Activated CD8-positive, alpha-beta memory T cell treated with anti-CD3 and anti-CD28 coated beads, Interleukin-2, amount 50 U/mL, for 24 hours (primary cell): ENCODE results near the gene KCNT1.

Experiments used
- DNase-seq: peaks from one replicate; pipeline ENCODE4 v3.0.0-alpha.2; 2020; ENCODE audit errors: extremely low read depth

KCNT1 gene

DNA sequence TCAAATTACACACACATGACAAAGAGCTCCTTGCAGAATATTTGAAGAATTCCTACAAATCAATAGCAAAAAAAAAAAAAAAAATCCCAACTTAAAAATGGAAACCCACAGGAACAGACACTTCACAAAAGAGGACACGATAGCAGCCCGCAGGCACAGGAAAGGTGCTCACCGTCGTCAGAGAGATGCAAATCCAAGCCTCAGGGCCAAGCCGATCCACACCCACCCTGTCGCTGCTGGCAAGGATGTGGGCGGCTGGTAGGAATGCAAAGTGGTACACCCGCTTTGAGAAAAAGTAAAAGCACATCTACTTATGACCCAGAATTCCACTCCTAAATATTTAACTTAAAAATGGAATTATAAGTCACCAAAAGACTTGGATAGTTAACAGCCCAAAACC is 28.0 kb upstream of the KCNT1 start:
- DNase-seq, result no peak

DNA sequence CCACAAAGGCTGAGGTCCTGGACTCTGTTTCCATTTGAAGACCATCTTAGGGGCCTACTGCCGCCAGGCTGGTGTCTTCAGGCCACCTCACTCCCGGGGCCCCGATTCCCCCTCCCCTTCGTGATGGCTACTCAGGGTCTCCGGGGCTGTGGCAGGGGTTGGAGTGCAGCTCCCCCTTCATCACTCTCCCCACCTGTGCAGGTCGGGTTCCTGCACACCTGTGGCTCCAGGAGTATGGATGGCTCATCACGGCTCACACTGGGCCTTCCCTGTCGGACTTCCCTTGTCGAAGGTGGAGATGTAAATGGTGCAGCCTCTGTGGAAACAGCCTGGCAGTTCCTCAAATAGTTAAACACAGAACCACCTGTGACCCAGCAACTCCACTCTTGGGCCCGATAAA is 27.0 kb upstream of the KCNT1 start:
- no peak for DNase-seq

DNA sequence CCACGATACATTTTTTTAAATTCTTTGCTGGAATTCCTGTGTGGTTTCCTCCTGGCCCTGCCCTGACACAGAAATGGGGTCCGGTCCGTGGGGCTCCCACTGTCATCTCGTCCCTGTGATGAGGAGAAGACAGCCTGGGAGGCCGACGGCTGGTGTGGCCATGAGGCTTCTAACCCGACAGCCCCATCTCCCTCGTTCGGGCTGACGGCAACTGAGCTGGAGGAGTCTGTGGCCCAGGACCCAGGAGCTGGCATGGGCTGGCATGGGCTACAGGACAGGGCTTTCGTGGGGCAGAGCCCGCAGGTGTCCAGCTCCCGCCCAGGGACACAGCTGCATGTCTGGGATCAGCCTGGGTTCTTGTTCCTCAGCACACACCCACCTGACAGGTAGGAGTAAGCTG is 25.1 kb upstream of the KCNT1 start:
- no peak for DNase-seq

DNA sequence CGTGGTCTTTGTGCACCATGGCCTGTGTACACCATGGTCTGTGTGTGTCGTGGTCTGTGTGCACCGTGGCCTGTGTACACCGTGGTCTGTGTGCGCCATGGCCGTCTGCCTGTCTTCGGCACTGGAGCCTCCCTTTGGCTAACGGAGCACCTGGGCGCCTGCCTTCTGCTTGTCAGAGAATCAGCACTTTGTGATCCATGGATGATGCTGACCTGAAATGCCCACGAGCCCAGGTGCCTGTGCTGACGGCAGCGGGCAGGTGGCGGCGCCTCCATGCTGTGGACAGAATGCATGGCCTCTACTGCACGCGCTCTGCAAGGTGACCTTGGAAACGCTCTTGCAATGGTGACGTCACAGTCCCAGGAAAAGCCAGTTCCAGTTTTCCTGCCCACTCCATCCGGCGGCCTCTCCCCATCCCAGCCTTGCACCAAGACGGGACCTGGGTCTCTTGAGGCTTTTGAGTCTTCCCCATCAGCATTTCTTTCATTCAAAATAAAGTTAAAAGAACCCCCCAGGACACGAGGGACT is 24.3 kb upstream of the KCNT1 start:
- no peak for DNase-seq

DNA sequence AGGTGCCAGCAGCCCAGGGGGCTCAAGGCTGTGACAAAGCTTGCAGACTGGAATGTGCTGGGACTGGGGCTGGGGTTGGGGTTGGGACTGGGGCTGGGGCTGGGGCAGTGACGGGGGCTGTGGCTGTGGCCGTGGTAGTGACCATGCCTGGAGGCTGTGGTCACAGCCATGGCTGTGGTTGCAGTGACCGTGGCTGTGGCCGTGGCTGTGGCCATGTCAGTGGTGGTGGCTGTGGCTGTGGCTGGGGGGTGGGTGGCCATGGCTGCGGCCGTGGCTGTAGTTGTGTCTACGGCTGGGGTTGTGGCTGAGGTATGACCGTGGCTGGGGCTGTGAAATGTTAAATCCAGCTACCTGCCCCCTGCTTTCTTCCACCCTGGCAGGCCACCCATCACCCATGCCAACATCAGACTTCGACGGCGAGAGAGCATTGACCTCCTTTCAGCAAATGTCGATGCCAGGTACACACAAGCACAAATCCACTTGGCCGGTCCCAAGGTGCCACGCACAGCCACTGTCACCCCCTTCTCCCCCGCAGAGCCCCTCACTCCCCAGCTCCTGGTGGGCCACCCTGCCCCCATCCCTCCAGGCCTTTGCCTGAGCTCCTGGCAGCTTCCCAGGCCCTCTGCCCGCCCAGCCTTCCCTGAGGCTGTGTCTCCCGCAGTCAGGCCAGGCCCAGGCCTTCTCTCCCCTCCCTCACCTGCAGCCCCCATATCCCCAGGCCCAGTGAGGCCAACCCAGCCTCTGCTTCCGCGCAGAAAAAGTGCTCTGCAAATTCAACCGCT is 23.6 kb upstream of the KCNT1 start:
- no peak for DNase-seq

DNA sequence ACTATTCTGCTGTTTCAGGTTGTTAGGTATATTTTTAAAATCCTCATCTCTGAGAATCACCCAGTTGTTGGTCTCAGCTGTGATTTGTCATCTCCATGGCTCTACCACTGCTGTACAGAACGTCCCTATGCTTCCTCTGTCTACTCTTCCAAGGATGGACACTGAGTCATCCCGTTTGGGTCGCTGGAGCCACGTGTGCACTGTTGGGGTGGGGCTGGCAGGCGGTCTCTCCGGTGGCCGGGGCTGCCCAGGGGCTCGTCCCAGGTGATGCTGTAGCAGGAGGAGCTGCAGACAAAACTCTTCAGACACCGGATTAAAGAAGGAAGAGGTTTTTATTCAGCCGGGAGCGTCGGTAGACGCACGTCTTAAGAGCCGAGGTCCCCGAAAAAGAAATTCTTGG is 21.9 kb upstream of the KCNT1 start:
- DNase-seq, result no peak

DNA sequence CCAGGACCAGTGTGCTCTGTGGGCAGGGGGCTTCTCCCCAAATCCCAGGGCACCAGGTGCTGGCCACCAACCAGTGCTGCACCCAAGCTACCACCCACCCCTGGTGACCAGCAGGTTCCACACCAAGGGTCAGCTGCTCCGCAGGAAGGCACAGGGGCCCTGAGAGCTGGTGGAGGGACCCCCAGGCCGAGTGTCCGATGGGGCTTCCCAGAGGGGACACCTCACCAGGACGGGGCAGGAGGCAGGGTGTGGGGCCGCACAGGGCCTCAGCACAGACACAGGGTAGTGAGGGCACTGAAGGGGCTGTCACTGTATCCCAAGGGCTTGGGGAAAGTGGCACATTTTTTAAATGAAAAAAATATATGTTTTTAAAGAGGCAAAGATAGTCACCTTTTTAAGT is 20.8 kb upstream of the KCNT1 start:
- DNase-seq, result no peak

DNA sequence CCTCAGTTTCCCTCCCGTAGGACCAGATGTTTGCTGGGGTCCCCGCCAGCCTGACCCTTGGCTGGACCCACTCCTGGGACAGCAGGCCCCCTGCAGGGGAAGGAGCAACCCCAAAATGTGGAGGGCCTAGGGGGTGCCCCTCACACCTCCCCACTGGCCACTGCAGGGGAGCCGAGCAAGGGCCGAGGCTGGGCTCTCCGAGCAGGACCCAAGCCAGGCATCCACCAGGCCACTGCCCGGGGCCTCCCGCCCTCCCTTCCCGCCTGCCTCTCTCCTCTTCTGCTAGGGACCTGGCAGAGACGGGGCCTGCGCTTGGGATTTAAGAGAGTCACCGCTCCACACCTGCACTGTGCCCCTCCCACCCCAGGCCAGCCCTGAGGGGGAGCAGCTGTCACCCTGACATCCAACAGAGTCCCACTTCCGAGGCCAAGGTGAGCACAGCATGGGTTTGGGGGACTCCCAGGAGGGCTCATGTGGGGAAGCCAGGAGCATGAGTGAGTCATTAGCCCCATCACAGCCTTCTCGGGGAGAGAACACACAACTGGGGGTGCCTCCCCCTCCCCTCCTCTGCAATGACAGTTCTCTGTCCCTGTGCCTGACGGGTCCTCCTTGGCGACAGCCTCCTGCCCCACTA is 18.5 kb upstream of the KCNT1 start:
- no peak for DNase-seq

DNA sequence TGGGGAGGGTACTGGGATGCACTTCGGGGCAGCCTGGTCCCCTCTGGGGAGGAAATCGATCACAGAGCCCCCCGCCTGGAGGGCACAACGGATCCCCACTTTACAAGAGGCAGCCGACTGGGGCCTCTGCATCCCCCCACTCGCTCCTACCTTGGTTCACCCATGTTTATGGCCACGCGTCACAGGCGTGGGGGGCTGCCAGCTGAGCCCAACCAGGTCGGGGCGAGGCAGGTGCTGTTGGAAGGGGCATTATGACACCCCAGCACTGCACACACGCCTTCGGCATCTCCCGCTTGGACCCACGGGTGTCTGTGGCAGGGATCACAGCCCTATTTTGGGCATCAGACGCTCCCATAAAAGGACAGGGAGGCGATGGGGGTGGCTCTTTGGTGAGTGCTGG is 17.3 kb upstream of the KCNT1 start:
- DNase-seq, result no peak

DNA sequence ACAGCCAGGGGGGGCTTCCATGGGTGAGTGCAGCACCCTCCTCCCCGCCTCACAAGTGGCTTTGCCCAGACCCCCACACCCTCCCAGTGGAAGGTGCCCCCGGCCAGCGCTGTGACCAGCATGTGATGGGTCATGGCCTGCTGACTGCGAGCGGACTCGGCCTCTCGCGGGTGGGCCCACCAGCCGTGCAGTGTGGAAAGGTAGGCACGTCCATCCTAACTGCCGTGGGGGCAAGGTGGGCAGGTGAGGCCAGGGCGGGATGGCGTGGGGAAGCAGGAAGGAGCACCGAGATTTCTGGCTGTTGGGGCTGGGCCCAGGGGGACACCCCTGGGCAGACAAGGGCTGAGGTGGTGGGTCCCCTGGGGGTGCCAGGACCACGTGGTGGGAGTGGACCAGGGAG is 14.8 kb upstream of the KCNT1 start:
- no peak for DNase-seq

DNA sequence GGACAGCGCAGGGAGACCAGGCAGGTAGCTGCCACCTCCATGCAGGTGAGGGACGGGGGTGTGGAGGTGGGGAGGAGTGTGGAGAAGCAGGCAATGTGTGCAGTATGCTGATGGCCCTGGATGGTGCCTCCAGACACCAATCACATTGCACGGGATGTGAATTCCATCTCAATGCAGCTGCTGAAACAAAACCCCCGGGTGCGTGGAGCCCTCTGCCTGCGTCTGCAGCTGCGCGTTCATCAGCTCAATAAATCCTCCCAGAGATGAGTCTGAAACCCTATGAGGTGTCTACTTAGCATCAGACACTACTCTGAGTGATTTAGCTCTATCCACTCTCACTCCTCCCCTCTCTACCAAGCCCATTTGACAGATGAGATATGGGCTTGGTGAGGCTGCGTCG is 13.0 kb upstream of the KCNT1 start:
- no peak for DNase-seq

DNA sequence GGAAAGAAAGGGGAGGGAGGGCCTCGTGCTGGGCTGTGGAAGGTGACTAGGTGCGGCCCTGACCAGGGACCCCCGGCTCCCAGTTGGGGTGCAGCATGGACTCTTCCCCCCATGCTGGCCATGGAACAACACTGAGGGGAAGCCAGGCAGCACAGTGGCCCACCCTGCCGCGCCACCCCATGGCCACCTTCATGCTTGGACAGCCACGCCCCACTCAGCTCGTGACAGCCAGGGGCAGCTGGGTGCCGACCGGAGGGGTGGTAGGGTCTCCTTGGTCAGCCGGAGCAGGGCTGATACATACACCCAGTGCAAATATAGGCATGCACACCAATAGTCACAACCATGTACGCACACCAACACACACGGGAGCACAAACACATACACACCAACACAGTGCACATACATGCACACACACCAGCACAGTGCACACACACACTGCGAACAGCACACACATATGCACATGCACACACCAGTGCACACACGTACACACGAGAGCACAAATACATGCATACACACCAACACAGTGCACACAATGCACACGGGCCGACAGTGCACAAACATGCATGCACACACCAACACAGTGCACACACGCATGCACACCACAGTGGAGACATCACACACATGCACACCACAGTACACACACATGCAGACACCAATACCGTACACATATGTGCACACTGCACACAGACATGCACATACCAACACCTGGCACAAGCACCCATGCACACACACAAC is 11.0 kb upstream of the KCNT1 start:
- DNase-seq, result no peak

DNA sequence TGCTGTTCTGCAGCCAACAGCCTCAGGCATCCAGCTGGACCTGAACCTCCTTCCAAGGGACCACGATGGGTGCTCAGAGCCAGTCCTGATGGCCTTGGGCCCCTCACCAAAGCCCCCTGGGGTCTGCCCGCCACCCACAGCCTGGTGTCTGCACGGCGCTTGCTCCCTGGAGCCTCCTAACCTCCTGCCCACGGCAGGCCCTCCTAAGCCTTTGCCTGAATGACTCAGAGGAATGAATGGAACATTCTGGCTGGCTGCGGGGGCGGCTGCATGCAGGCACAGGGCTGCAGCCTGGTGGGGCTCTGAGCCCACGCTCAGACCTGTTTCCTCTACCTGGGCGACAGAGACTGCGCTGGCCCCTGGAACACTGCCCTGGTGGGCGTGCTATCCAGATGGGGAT is 9.6 kb upstream of the KCNT1 start:
- DNase-seq, result no peak

DNA sequence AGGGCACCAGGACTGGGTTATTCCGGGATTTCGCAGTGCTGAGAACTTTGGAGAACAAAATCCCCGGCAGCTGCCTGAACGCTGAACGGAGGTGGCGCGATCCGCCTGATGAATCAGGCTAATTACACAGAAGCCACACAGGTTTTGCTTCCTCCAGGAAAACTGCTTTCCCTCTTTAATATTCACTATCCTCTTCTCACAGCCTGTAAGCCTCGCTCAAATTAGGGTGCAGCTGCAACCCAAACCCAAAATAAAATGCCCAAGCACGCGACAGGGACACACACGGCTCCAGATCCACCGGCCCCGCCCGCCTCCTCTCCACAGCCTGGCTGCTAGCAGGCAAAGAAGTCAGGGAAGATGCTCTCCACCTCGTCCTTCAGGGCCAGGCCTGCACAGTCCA is 8.7 kb upstream of the KCNT1 start:
- no peak for DNase-seq

DNA sequence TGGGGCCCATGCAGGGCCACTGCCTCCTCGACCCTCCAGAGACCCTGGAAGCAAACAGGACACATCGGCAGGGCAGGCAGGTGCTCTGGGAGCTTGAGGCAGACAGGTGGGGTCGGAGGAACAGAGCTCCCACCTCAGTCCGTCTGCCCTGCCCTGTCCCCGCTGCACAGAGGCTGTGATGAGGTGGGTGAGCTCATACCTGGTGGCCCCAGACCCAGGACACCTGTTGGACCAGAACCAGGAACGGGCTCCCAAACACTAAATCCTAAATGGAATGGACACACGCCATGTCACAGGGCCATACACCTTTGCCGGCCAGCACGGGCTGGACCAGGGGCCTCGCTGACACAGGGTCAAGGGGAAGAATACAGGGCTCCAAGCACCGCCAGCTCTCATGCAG is 8.2 kb upstream of the KCNT1 start:
- no peak for DNase-seq

DNA sequence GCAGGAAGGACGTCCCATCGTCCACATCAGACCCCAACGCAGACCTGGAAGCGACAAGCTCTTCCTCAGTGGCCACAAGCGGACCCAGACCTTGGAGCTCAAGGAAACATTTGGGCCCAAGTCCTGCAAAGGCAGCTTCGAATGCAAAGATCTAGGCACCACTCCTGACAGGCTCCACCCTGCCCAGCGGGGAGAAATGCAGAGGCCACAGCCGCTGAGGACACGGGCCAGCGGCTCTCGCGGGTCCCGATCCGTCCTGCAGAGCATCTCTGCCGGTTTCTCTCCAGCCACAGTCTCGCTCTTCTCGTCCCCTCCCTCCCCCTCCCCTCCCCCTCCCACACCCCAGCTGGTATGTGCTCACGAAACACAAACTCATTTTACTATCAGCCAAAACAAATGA is 7.6 kb upstream of the KCNT1 start:
- no peak for DNase-seq

DNA sequence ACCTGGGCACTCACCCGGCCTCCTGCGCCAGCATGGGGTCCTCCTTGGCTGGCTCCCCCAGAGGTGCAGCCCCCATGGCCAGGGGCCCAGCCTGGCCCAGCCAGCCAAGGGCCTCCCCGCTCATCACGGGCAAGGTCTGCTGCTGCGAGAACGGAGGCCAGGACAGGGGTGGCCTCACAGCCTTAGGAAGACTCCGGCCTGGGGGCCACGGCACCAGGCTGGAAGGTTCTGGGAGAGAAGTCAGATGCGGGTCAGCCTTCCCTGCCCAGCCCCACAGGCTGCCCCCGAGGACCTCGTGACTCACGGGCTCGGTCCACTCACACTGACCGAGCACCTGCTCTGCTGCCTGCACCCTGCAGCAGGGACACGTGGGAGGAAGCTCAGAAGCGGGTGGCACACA is 6.9 kb upstream of the KCNT1 start:
- DNase-seq, result no peak

DNA sequence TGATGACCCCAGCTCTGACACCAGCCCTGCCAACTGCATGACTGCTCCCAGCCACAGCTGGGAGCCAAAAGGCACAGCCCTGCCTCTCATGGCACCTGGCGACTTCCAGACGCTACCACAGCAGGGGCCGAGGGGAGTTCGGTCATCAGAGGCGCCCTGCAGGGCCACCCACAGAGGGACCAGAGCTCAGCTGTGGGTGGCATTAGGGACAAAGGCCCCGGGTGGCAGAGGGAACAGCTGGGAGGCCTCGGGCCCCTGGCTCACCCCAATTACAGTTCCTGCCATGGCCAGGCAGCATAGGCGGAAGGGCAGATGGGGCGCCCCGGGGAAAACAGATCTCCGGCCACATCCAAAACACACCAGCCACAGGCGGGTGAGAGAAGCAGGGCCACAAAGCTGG is 6.3 kb upstream of the KCNT1 start:
- DNase-seq, result no peak

DNA sequence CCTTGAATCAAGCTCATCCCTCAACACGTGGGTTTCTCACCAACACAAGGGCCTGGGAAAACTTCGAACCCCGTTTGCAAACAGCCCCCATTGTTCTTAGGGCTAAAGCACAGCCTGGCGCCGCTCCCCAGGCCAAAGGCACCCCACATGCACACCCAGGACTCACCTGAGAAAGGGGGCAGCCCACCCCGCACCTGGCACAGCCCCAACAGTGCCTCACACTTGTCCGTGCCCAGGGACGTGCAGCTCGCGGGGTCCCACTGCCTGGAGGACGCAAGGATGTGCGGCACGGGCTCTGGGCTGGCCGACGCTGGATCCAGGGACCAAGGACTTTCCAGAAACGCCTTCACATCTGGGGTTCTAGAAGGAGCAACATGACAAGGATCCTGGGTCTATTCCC is 5.5 kb upstream of the KCNT1 start:
- DNase-seq, result no peak

DNA sequence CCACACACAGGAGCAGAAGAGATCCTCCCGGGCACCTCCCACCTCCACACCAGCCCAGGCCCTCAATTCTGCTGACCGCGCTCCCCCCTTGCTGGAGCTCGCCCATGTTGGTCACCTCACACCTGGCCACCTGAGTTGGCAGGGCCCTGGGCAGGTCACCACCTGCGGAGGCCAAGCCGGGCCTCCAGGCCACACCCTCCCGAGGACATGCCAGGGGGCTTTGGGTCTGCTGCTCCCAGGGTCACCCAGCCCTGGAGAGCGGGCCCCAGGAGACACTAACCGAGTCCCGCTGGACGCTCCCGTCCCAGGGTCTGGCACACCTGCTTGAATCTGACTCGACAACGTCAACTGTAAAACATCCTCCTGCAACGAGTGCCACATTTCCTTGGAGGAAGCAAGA is 4.8 kb upstream of the KCNT1 start:
- no peak for DNase-seq

DNA sequence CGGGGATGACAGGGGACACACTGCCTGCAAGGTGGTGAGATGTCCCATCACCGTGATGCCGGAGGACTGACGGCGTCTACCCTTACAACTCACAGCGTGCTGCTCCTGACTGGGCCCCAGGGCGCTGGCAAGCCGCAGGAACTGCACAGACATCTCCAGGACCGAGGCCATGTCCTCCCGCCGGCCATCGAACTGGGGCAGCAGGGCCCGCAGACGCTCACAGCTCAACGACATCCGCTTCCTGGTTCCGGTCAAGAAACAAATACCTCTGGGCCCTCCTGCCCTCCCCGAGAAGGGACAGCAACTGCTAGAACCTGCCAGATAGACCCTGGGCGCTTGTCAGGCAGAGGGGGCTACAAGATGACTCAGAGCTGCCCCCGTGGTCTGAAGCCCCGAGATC is 3.7 kb upstream of the KCNT1 start:
- DNase-seq, result no peak

DNA sequence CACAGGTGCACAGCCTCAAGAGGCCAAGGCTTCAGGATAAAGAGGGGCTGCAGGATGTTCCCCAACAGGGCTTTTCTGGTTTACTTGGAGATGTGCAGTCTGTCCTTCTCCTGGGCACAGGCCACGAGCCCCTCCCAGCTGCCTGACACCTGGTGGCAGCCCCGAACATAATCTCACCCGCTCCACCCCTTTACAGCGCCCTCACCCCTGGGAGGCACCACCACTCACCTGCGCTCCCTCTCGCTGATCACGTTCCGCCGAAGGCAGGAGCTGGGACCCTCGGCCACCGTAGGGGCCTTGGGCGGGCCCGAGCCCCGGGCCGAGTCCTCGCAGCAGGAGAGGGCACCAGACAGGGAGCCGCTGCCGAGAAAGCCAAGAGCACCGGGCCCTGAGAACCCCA is 3.2 kb upstream of the KCNT1 start:
- no peak for DNase-seq

DNA sequence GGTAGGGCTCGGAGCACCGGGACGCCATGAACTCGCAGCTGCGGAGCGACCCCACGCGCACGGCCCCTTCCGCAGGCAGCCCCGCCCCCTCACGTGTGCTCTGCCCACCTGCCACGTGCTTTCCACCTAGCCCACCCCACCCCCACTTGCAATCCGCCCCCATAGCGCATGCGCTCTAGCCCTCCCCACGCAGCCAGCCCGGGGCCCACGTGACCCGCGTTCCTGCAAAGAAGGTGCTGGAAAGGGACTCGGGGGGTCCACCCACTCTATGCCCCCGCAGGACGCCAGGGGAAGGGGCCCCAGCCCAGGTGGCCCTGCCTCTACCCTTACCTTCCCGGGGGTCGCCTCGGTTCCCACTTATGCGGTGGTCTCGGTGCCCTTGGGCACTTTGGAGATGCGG is 2.5 kb upstream of the KCNT1 start, which contains the start of gene SOHLH1:
Gene SOHLH1 (minus strand): TSS at position 42 of the 400 bp plus-strand sequence. CDS start 14 bp downstream, at position 28.
- DNase-seq, result no peak
